NCI-H2196 (cell line): ENCODE measurements around the gene DELE1.
"Not testable (repeated sequence)": the region's sequence is repeated elsewhere in the genome, so short reads cannot be mapped to it uniquely, and the experiment has no call there.

Experiments
- DNase-seq: peaks from one replicate; lab custom pipeline; 2025; ENCODE audit not compliant: unreplicated experiment; lab: John Stamatoyannopoulos, UW

Gene DELE1

DNA sequence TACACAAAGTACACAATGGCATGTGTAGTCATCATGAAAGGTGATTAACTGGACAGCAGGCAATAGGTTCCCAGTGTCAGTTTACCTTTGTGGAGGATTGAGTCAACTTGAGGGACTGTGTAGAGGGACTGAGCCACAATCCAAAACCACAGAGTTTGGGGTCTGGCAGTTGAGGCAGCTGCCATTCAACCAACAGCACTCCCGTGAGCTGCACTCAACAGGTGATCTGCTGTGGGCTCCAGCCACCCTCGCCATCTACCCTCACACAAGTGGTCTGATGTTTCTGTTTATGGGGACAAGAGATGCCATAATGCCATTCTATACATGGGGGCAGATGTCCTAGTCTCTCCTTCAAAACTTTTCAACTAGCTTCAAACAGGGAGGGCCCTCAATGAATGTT lies 2.9 kb upstream of the DELE1 start:
- no peak for DNase-seq

- not testable (repeated sequence) for DNase-seq
Observed at GRCh38 chr5:141922827-141923447, 734 bp upstream of the DELE1 start.

GRCh38 chr5:141926434-141926833 lies 2.8 kb downstream of the DELE1 start:
- DNase-seq = no peak

GRCh38 chr5:141928051-141928450 lies 4.4 kb downstream of the DELE1 start:
- DNase-seq = no peak

DNA sequence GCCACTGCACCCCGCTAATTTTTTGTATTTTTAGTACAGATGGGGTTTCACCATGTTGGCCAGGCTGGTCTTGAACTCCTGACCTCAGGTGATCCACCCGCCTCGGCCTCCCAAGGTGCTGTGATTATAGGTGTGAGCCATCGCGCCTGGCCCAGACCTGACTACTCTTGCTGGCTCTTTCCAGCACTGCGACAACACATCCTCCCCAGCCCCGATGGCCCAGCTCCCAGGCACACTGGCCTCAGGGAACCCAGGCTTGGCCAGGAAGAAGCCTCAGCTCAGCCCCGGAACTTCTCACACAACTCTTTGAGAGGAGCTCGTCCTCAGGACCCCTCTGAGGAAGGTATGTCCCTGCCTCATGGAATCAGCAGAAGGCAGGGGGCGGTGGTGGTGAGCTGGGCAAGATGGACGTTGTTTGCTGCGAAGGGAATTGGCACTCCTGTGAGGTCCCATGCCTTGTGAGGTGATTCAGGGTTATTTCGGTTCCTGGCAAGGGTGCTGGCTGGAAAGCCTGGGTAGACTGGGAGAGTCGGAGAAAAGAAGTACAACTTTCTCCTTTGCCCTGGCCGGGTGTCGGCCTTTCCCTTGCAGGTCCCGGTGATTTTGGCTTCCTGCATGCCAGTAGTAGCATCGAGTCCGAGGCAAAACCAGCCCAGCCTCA lies 5.9 kb downstream of the DELE1 start:
- no peak for DNase-seq

DNA sequence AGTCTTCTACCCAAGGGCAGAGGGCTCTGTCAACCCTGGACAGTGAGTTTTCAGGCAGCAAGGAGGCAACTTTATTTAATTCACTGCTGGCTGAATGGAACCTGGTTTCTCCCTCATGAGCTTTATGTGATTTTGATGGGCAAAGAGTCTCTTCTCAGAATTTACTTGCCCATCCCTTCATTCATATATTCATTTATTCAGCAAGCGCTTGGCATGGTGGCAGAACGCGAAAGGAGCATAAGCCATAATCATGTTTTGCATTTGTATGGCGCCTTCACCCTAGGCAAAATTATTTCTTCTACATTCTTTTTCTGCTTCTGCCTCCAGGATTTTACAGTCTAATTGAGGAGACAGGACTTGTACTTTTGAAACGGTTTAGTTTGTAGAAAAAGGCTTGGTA lies 8.0 kb downstream of the DELE1 start:
- DNase-seq = no peak

GRCh38 chr5:141933151-141933550 lies 9.5 kb downstream of the DELE1 start:
- no peak for DNase-seq

GRCh38 chr5:141934099-141934844 lies 10.6 kb downstream of the DELE1 start:
- DNase-seq = peak; percentile 89

DNA sequence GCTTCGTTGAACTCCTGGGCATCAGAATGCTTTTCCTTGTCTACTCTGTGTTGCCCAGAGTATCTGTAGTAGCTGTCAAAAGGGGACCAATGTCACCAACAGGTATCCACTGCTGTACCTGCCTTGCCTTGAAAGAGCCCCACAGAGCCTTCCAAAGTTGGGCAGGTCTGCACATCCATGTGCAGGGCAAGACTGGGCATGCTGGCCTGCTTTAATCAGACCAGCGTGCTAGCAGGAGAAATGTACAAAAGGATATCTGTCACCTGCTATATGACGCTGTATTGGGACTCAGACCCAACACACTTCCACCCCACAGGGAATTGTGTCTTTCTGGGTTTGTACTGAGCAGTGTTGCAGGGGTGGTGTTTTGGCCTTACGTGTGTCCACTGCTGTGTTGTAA lies 11.9 kb downstream of the DELE1 start:
- DNase-seq = no peak

GRCh38 chr5:141940695-141941271 lies 17.1 kb downstream of the DELE1 start:
- DNase-seq = no peak

DNA sequence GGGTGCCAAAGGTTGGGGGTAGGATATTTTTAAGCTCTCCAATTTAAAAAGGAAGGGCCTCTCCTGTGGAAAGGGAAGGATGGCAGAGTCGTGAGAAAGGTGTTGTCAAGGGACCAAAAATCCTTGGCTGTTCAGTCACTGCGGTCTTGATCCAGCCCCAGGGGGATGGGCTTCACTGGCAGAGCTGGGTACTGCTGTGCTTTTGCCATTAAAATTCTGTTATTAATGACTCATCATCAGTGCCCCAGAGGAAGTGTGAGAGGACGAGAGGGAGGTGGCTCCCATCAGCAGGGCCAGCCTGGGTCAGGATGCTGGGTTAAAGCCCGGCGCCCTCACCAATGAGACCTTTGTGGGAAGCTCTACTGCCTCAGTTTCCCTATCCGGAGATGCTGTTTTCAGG lies 17.6 kb downstream of the DELE1 start:
- no peak for DNase-seq

- no peak for DNase-seq
Observed at GRCh38 chr5:141941779-141942178, 18.1 kb downstream of the DELE1 start.

DNA sequence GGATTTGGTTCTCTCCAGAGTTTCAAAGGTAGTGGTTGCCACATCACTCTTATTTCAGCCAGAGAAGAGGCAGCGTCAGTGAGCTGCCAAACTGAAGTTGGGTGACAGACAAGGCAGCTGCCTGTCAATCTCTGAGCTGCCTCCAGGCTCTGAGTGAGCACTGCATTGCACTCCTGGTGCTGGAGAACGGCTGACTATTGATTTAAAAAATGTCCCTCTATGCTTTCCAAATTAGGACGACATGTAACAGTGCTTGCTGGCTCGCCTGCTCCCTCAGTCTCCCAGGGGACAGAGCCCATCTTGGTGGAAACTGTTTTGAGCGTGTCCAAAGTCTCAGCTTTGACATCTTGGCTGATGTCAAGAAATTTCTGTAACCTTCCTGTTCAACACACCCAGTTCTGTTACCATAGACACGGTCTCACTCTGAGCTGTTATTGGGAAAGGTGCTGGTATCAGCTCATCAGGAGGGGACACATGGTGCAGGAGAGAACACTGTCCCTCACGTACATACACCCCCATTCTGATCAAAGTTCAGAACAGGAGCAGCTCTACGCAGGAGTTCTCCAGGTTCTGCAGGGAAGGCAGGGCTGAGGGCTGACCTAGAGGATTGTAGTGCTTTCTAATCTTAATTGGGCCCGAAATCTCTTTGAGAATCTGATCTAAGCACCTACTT lies 18.6 kb downstream of the DELE1 start:
- DNase-seq = no peak

DNA sequence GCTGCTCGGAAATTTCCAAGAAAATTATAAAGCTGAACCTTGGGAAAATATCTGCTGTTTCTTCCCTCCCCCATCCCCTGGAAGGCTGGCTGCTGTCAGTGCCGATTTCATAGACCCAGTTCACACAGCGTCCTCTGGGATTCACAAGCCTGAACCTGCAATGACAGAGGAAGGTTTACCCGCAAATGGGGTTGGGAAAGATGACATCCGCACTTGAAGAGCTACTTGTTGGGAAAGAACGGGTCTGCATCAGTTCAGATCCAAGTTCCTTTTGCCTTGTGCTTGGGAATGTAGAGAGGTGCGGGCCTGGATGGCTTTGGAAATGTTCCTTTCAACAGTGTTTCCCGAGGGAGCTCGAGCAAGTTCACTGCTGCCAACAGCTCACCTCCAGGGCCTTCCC lies 20.4 kb downstream of the DELE1 start:
- no peak for DNase-seq

- no peak for DNase-seq
Observed at GRCh38 chr5:141945511-141946051, 21.9 kb downstream of the DELE1 start.

DNA sequence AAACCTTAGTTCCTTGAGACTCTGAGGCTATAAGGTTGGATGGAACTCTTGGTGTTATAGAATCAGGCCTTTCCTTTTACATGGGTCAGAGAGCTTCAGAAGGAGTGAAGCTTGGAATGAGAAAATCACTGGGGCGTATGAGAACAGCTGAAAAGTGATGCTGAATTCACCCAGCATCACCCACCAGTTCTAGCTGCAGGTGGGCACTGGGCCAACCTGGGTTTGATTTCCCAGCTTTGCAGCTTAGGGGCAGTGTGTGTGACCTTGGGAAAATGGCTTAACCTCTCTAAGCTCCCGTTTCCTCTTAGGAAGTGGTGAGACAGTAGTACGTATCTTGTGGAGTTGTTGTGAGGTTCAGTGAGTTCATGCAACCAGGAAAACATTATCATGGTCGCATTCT lies 23.6 kb downstream of the DELE1 start:
- no peak for DNase-seq

GRCh38 chr5:141948812-141949211 lies 25.1 kb downstream of the DELE1 start:
- DNase-seq = no peak

GRCh38 chr5:141949511-141949910 lies 25.8 kb downstream of the DELE1 start:
- DNase-seq = no peak

GRCh38 chr5:141950207-141951005 lies 26.7 kb downstream of the DELE1 start:
- no peak for DNase-seq

DNA sequence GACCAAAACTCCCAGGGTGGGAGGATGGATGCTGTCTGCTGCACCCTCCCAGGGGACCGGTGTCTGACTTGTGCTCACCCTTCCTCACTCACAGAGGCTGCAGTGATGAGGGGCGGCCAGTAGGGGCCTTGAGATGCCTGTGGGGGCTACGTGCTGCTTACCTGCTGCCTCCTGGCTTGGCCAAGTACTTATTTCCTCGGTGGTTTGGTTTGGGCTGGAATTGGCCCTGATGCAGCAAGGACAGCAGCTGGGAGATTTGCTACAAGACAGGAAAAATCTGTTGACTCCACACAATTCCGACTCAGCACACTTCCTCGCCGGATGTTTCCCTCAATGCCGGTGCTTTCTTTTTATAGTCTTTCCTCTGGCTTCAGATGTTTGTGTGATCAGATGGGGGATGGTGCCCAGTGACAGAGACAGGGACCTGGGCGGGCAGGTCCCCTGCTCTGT lies 27.7 kb downstream of the DELE1 start:
- no peak for DNase-seq
